Mesendoderm (in vitro differentiated cells): ENCODE results near the gene PRLH.

Source experiments
- DNase-seq: peaks from one replicate; pipeline ENCODE4 v3.0.0; 2013
- H2AK5ac ChIP-seq: 2 replicates; pipeline ENCODE4 v1.6.1; 2013; ENCODE audit warnings: low read length, inconsistent platforms
- H2BK120ac ChIP-seq: 2 replicates; pipeline ENCODE4 v1.6.1; 2013; ENCODE audit warnings: low read depth, mild to moderate bottlenecking, low read length, moderate library complexity, mixed read lengths
- H2BK15ac ChIP-seq: replicated peaks from 2 replicates; pipeline ENCODE4 v1.6.1; 2013; ENCODE audit warnings: low read depth, mild to moderate bottlenecking, moderate library complexity
- H2BK5ac ChIP-seq: 2 replicates; pipeline ENCODE4 v1.6.1; 2013; ENCODE audit warnings: low read length, inconsistent platforms
- H3K18ac ChIP-seq: 2 replicates; pipeline ENCODE4 v1.6.1; 2013; ENCODE audit warnings: mild to moderate bottlenecking, low read length, mixed read lengths
- H3K23ac ChIP-seq: one replicate; pipeline ENCODE4 v1.6.1; 2013; ENCODE audit warnings: low read length
- H3K27ac ChIP-seq: 2 replicates; pipeline ENCODE4 v1.5.1; 2013; ENCODE audit warnings: low read depth, mild to moderate bottlenecking, inconsistent platforms, low read length, moderate library complexity
- H3K27me3 ChIP-seq: 2 replicates; pipeline ENCODE4 v1.6.1; 2013; ENCODE audit warnings: low read length, control low read depth, mild to moderate bottlenecking, inconsistent platforms; ENCODE audit not compliant: insufficient read depth, poor library complexity
- H3K36me3 ChIP-seq: 2 replicates; pipeline ENCODE4 v1.6.1; 2013; ENCODE audit warnings: low read length, inconsistent platforms; ENCODE audit not compliant: control insufficient read depth, insufficient read depth
- H3K4ac ChIP-seq: one replicate; pipeline ENCODE4 v1.6.1; 2013; ENCODE audit warnings: low read depth, mild to moderate bottlenecking, low read length, moderate library complexity
- H3K4me1 ChIP-seq: 2 replicates; pipeline ENCODE4 v1.6.1; 2013; ENCODE audit warnings: low read depth, low read length, inconsistent platforms; ENCODE audit not compliant: control insufficient read depth
- H3K4me2 ChIP-seq: 2 replicates; pipeline ENCODE4 v1.6.1; 2013; ENCODE audit warnings: low read length
- H3K4me3 ChIP-seq: 2 replicates; pipeline ENCODE4 v1.5.1; 2013; ENCODE audit warnings: mild to moderate bottlenecking, low read length
- H3K56ac ChIP-seq: one replicate; pipeline ENCODE4 v1.6.1; 2013; ENCODE audit warnings: low read length
- H3K79me1 ChIP-seq: 2 replicates; pipeline ENCODE4 v1.6.1; 2013; ENCODE audit warnings: low read length, inconsistent platforms
- H3K79me2 ChIP-seq: 2 replicates; pipeline ENCODE4 v1.6.1; 2013; ENCODE audit warnings: mild to moderate bottlenecking, low read length; ENCODE audit not compliant: control insufficient read depth, insufficient read depth
- H3K9ac ChIP-seq: 2 replicates; pipeline ENCODE4 v1.6.1; 2013; ENCODE audit warnings: low read length, inconsistent platforms
- H4K5ac ChIP-seq: one replicate; pipeline ENCODE4 v1.6.1; 2013; ENCODE audit warnings: low read length
- H4K8ac ChIP-seq: one replicate; pipeline ENCODE4 v1.6.1; 2013; ENCODE audit warnings: low read depth, mild to moderate bottlenecking, control low read depth, low read length, moderate library complexity
- WGBS: extraction: QIAGEN DNeasy Blood & Tissue Kit; methylation state at CpG from one replicate; pipeline ENCODE4 v1.1.7; 2013; ENCODE audit warnings: low lambda C conversion rate, missing lambda C conversion rate; ENCODE audit not compliant: insufficient coverage; ENCODE audit errors: extremely low coverage; 5-methylcytosine and 5-hydroxymethylcytosine counted together

Gene PRLH

GRCh38 chr2:237536083-237536415 lies 30.3 kb upstream of the PRLH start:
- no peak overlapping the region for H3K56ac ChIP-seq
- no peaks in the 10 kb centered on the region for H3K27me3 ChIP-seq
- no peak overlapping the region for H2AK5ac ChIP-seq
- H3K36me3 ChIP-seq, result no peaks in the 10 kb centered on the region
- H3K18ac ChIP-seq, result no peak overlapping the region
- no peak overlapping the region for H2BK5ac ChIP-seq
- H3K9ac ChIP-seq, result no peak overlapping the region
- H3K23ac ChIP-seq, result no peak overlapping the region
- no peaks in the 10 kb centered on the region for H3K79me1 ChIP-seq
- no CpG with 5 or more reads among the region's 5 CpGs for WGBS
- H3K4me1 ChIP-seq, result peaks cover 3% of the 10 kb centered on the region
- H4K8ac ChIP-seq, result no peak overlapping the region
- H4K5ac ChIP-seq, result no peak overlapping the region
- no peak overlapping the region for H3K27ac ChIP-seq
- H3K4me2 ChIP-seq, result no peak overlapping the region
- no peak overlapping the region for H3K4me3 ChIP-seq
- no peak overlapping the region for H2BK120ac ChIP-seq
- no peak overlapping the region for H2BK15ac ChIP-seq
- DNase-seq, result no peak
- no peaks in the 10 kb centered on the region for H3K79me2 ChIP-seq
- no peak overlapping the region for H3K4ac ChIP-seq

- H3K18ac ChIP-seq, result no peak overlapping the region
Measured at GRCh38 chr2:237536617-237537016, 29.8 kb upstream of the PRLH start.

DNA sequence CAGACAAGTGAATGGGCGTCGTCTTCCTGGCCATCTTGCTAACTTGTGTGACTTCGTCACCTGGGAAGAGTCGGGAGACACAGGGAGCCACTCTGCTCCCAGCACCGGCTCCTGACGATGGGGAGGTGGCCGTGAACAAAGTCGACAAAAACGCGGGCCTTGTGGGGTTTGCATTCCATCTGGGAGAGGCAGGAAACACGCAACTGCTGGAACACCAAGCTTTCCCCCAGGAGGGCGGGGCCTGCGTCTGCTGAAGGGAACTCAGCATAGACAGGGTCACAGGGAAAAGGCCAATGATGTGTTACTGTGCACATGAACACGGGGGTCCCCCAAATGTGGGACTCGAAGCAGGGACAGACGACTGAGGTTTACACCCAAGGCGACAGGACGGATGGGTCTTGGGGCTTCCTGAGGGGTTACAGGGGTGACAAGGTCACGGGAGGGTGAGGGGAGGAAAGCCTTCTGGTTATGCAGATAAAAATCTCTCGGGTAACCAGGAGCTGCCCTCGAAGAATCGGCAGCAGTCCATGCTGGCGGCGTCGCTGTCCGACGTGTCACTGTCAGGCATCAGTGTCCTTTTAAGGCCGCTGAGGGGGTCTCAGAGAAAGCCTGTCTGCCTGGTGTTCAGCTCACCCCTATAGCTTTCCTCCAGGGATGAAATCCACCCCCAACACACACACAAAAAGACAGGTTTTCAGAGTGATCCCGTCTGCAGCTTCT lies 28.2 kb upstream of the PRLH start:
- H2AK5ac ChIP-seq, result no peak overlapping the region
- no peak overlapping the region for H2BK5ac ChIP-seq
- no peaks in the 10 kb centered on the region for H3K4me1 ChIP-seq
- H3K23ac ChIP-seq, result no peak overlapping the region
- H3K18ac ChIP-seq, result no peak overlapping the region
- H3K27me3 ChIP-seq, result no peaks in the 10 kb centered on the region
- WGBS, result no CpG with 5 or more reads among the region's 29 CpGs
- no peak overlapping the region for H3K56ac ChIP-seq
- no peaks in the 10 kb centered on the region for H3K36me3 ChIP-seq
- no peaks in the 10 kb centered on the region for H3K79me2 ChIP-seq
- H3K4me3 ChIP-seq, result no peak overlapping the region
- H3K9ac ChIP-seq, result no peak overlapping the region
- H2BK120ac ChIP-seq, result no peak overlapping the region
- no peak for DNase-seq
- H3K79me1 ChIP-seq, result no peaks in the 10 kb centered on the region
- no peak overlapping the region for H3K4me2 ChIP-seq
- H2BK15ac ChIP-seq, result no peak overlapping the region
- no peak overlapping the region for H3K27ac ChIP-seq
- no peak overlapping the region for H4K5ac ChIP-seq
- no peak overlapping the region for H3K4ac ChIP-seq
- no peak overlapping the region for H4K8ac ChIP-seq

More at GRCh38 chr2:237536617-237537016, 29.8 kb upstream of the PRLH start:
- H3K23ac ChIP-seq, result no peak overlapping the region
- no peak overlapping the region for H3K56ac ChIP-seq
- no peaks in the 10 kb centered on the region for H3K36me3 ChIP-seq
- no peak overlapping the region for H3K4me2 ChIP-seq
- H3K79me2 ChIP-seq, result no peaks in the 10 kb centered on the region
- no peaks in the 10 kb centered on the region for H3K79me1 ChIP-seq
- no peaks in the 10 kb centered on the region for H3K27me3 ChIP-seq
- H3K4me3 ChIP-seq, result no peak overlapping the region
- no peak overlapping the region for H2BK15ac ChIP-seq
- WGBS, result no CpG with 5 or more reads among the region's 9 CpGs
- no peaks in the 10 kb centered on the region for H3K4me1 ChIP-seq
- no peak for DNase-seq
- H3K27ac ChIP-seq, result no peak overlapping the region
- H4K5ac ChIP-seq, result no peak overlapping the region
- H4K8ac ChIP-seq, result no peak overlapping the region
- H3K9ac ChIP-seq, result no peak overlapping the region
- no peak overlapping the region for H3K4ac ChIP-seq
- no peak overlapping the region for H2BK120ac ChIP-seq
- no peak overlapping the region for H2BK5ac ChIP-seq
- no peak overlapping the region for H2AK5ac ChIP-seq

GRCh38 chr2:237538901-237539300 lies 27.5 kb upstream of the PRLH start:
- no peaks in the 10 kb centered on the region for H3K79me1 ChIP-seq
- no CpG with 5 or more reads among the region's 18 CpGs for WGBS
- no peak overlapping the region for H2BK120ac ChIP-seq
- no peak overlapping the region for H2AK5ac ChIP-seq
- no peak overlapping the region for H4K5ac ChIP-seq
- no peak overlapping the region for H2BK5ac ChIP-seq
- H4K8ac ChIP-seq, result no peak overlapping the region
- no peak overlapping the region for H3K18ac ChIP-seq
- no peak overlapping the region for H3K9ac ChIP-seq
- H3K4ac ChIP-seq, result no peak overlapping the region
- H3K4me2 ChIP-seq, result no peak overlapping the region
- H3K4me3 ChIP-seq, result no peak overlapping the region
- no peaks in the 10 kb centered on the region for H3K4me1 ChIP-seq
- no peak overlapping the region for H2BK15ac ChIP-seq
- H3K27ac ChIP-seq, result no peak overlapping the region
- no peaks in the 10 kb centered on the region for H3K36me3 ChIP-seq
- no peaks in the 10 kb centered on the region for H3K79me2 ChIP-seq
- no peaks in the 10 kb centered on the region for H3K27me3 ChIP-seq
- no peak overlapping the region for H3K56ac ChIP-seq
- DNase-seq, result no peak
- no peak overlapping the region for H3K23ac ChIP-seq

DNA sequence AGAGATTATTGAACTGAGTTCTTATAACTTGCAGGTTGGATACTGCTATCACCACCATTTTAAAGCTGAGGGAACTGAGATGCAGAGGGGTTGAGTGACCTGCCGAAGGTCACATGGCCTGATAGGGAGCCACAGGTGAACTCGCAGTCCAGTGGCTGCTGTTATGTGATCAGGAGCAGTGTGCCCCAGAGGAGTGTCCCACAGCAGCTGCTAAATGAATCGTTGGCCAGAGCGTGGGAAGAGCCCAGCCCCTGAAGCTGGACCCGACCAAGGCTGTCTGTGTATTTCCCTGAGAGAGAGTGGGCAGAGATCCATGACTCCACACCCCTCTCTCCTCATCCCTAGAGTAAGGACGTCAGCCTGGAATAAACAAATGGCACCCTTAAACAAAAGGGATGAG lies 26.7 kb upstream of the PRLH start:
- no peak overlapping the region for H2BK120ac ChIP-seq
- no peak overlapping the region for H3K4me3 ChIP-seq
- no peak overlapping the region for H3K18ac ChIP-seq
- H3K79me1 ChIP-seq, result no peaks in the 10 kb centered on the region
- H3K56ac ChIP-seq, result no peak overlapping the region
- H3K27ac ChIP-seq, result no peak overlapping the region
- no peak overlapping the region for H3K4me2 ChIP-seq
- H3K79me2 ChIP-seq, result no peaks in the 10 kb centered on the region
- WGBS, result no CpG with 5 or more reads among the region's 6 CpGs
- no peaks in the 10 kb centered on the region for H3K27me3 ChIP-seq
- H3K4me1 ChIP-seq, result no peaks in the 10 kb centered on the region
- H3K36me3 ChIP-seq, result no peaks in the 10 kb centered on the region
- DNase-seq, result no peak
- H4K8ac ChIP-seq, result no peak overlapping the region
- no peak overlapping the region for H4K5ac ChIP-seq
- H2AK5ac ChIP-seq, result no peak overlapping the region
- H3K23ac ChIP-seq, result no peak overlapping the region
- no peak overlapping the region for H3K9ac ChIP-seq
- no peak overlapping the region for H2BK5ac ChIP-seq
- H2BK15ac ChIP-seq, result no peak overlapping the region
- no peak overlapping the region for H3K4ac ChIP-seq

GRCh38 chr2:237540223-237540775 lies 26.1 kb upstream of the PRLH start:
- Histone ChIP-seq H3K4me2 (no peak overlapping the region), H3K56ac (no peak overlapping the region), H3K36me3 (no peaks in the 10 kb centered on the region), H3K18ac (no peak overlapping the region), H3K4me3 (no peak overlapping the region), H3K23ac (no peak overlapping the region), H3K79me1 (no peaks in the 10 kb centered on the region), H2BK120ac (no peak overlapping the region), H2BK5ac (no peak overlapping the region), H3K9ac (no peak overlapping the region), H2BK15ac (no peak overlapping the region), H3K4ac (no peak overlapping the region), H3K27ac (no peak overlapping the region), H4K5ac (no peak overlapping the region), H3K27me3 (no peaks in the 10 kb centered on the region), H4K8ac (no peak overlapping the region), H2AK5ac (no peak overlapping the region), H3K79me2 (no peaks in the 10 kb centered on the region), H3K4me1 (no peaks in the 10 kb centered on the region)
- DNase-seq, result no peak
- WGBS, result no CpG with 5 or more reads among the region's 13 CpGs
